HepG2 (cell line): ENCODE data around the gene WWTR1. TPM values are rescaled to one million over a fixed set of nuclear protein-coding genes. Genes with fewer than 3 reads are reported as not detected.
A peak's percentile ranks its signal among the peaks of the same experiment; 100 is the strongest.

ENCODE experiments used
- ARID4A ChIP-seq: sonication (generic); formaldehyde crosslinking; IDR thresholded peaks from 2 replicates; pipeline ENCODE4 v1.5.0; 2020; ENCODE audit warnings: mild to moderate bottlenecking, missing genetic modification reagents, borderline replicate concordance
- GATAD2A ChIP-seq: IDR thresholded peaks from 2 replicates; pipeline ENCODE4 v1.6.1; 2016
- HMG20A ChIP-seq: IDR thresholded peaks from 2 replicates; pipeline ENCODE4 v1.6.1; 2016; ENCODE audit warnings: borderline replicate concordance
- HMGXB3 ChIP-seq: sonication (generic); formaldehyde crosslinking; IDR thresholded peaks from 2 replicates; pipeline ENCODE4 v1.4.0; 2020; ENCODE audit warnings: missing genetic modification reagents, borderline replicate concordance
- NCOA2 ChIP-seq: sonication (generic); formaldehyde crosslinking; IDR thresholded peaks from 2 replicates; pipeline ENCODE4 v1.8.0; 2022; ENCODE audit warnings: inconsistent platforms
- NR2F6 ChIP-seq, 2 experiments: IDR thresholded peaks; 2 replicates each; pipeline ENCODE4 v1.6.1; 2016; ENCODE audit warnings: antibody characterized with exemption in 1 of 2, mild to moderate bottlenecking in 1 of 2
- ZNF770 ChIP-seq: sonication (generic); formaldehyde crosslinking; IDR thresholded peaks from 2 replicates; pipeline ENCODE4 v1.5.0; 2020; ENCODE audit warnings: mild to moderate bottlenecking, missing genetic modification reagents
- polyA plus RNA-seq, 8 experiments: library from polyadenylated mRNA; depleted of rRNA in 3 of 8; stranded (reverse) in 7 of 8; unstranded in 1 of 8; fragments of >200 nt; fragmentation: Illumina TruSeq in 4 of 8; extraction: Trizol in 4 of 8; gene quantifications; 2 replicates each; pipeline versions ENCODE4 v1.2.1 to v1.2.3, GENCODE V29; 2011 to 2016; ENCODE audit warnings: low read depth in 4 of 8, missing spikeins in 1 of 8, mixed read lengths in 1 of 8; ENCODE audit not compliant: insufficient read depth in 1 of 8
- total RNA-seq, 5 experiments: library from RNA; depleted of rRNA; stranded (reverse); fragments of >200 nt; fragmentation: Illumina TruSeq; extraction: Trizol; gene quantifications; 2 replicates each; pipeline ENCODE4 v1.2.3, GENCODE V29; 2016; ENCODE audit warnings: low read depth in 1 of 5
- TF ChIP-seq, protein P1 (sequence below): IDR thresholded peaks from 2 replicates; pipeline ENCODE4 v1.6.1; 2012; ENCODE audit warnings: low read depth, low read length, improper control_type of control experiment
- TF ChIP-seq, protein P2 (sequence below): sonication (generic); formaldehyde crosslinking; IDR thresholded peaks from 2 replicates; pipeline ENCODE4 v1.4.0; 2020; ENCODE audit warnings: missing genetic modification reagents

WWTR1 gene
- total and polyA plus RNA-seq, 2 of the 13 experiments (the other 11 are each of a cell fraction or from before 2014, with no cell fraction given): 19.7 to 139 TPM

DNA sequence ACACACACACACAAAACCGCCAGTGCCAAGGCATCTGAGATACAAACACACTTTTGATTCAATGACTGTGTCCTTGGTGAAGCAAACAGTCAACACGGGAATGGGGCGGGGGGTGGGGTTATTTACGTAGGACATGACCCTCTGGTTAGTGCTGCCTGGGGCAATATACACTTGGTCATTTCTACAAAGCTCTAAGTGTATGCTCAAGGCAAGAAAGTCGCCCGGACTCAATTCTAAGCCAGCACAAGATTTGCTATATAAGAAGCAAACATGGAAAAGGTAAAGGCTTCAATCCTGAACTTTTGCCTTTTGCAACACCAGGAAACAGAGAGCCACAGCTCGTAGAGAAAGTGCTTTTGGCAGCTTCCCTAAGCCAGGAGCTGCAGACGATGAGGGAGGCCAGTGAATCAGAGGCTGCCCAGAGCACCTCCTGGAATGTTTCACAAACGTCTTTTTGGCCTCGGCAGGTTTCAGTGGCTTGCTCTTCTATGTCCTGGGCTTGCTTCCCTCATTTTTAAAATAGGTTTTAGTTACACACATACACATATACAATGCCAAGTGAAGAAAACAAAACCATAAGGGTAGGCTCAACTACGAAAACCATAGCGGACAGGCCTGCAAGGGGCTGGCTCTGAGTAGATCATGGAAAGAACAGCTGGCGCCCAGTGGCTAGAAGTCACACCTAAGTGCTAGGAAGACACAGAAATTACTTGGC lies 109.7 kb downstream of the WWTR1 start (continued):
- TF ChIP-seq, protein P1, sequence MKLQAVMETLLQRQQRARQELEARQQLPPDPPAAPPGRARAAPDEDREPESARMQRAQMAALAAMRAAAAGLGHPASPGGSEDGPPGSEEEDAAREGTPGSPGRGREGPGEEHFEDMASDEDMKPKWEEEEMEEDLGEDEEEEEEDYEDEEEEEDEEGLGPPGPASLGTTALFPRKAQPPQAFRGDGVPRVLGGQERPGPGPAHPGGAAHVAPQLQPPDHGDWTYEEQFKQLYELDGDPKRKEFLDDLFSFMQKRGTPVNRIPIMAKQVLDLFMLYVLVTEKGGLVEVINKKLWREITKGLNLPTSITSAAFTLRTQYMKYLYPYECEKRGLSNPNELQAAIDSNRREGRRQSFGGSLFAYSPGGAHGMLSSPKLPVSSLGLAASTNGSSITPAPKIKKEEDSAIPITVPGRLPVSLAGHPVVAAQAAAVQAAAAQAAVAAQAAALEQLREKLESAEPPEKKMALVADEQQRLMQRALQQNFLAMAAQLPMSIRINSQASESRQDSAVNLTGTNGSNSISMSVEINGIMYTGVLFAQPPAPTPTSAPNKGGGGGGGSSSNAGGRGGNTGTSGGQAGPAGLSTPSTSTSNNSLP: peak; percentile 62; the same call in 1 of the 2 replicates
- TF ChIP-seq ZNF770 (peak; percentile 44; the same call in 1 of the 2 replicates), HMG20A (CRISPR knock-in tag) (peak; percentile 11; the same call in 1 of the 2 replicates), ARID4A (CRISPR knock-in tag) (peak; percentile 27; the same call in 1 of the 2 replicates), HMGXB3 (CRISPR knock-in tag) (0 out of 2 replicates have a peak, but pooled peaks have one; percentile 22), GATAD2A (peak; percentile 46), NCOA2 (0 out of 2 replicates have a peak, but pooled peaks have one; percentile 28), NR2F6 (IDR thresholded peaks at IDR 0.05) (peak; percentile 17; the same call in 1 of the 2 replicates), NR2F6 (CRISPR knock-in tag; IDR thresholded peaks at IDR 0.05) (0 out of 2 replicates have a peak, but pooled peaks have one; percentile 11)
- TF ChIP-seq, protein P2, sequence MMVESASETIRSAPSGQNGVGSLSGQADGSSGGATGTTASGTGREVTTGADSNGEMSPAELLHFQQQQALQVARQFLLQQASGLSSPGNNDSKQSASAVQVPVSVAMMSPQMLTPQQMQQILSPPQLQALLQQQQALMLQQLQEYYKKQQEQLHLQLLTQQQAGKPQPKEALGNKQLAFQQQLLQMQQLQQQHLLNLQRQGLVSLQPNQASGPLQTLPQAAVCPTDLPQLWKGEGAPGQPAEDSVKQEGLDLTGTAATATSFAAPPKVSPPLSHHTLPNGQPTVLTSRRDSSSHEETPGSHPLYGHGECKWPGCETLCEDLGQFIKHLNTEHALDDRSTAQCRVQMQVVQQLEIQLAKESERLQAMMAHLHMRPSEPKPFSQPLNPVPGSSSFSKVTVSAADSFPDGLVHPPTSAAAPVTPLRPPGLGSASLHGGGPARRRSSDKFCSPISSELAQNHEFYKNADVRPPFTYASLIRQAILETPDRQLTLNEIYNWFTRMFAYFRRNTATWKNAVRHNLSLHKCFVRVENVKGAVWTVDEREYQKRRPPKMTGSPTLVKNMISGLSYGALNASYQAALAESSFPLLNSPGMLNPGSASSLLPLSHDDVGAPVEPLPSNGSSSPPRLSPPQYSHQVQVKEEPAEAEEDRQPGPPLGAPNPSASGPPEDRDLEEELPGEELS: peak; percentile 65
